H1 (cell line): Measurements from ENCODE around the gene PPARGC1A. TPM values are rescaled to one million over a fixed set of nuclear protein-coding genes. Genes with fewer than 3 reads are reported as not detected.
A peak's percentile ranks its signal among the peaks of the same experiment; 100 is the strongest.

ENCODE experiments used
- CTCF ChIA-PET: fragments of 300-600 bp; sonication (Branson Sonifier 250); formaldehyde crosslinking; loops from one replicate; lab custom pipeline; 2021; ENCODE audit not compliant: partially characterized antibody; lab: Charles Lee
- POLR2A ChIA-PET: fragments of 300-600 bp; sonication (Branson Sonifier 250); formaldehyde crosslinking; loops from one replicate; lab custom pipeline; 2021; ENCODE audit warnings: inconsistent platforms; ENCODE audit not compliant: partially characterized antibody; lab: Charles Lee
- DNase-seq, 2 experiments: peaks; one replicate each; pipeline versions ENCODE4 v3.0.0 to v3.0.0-alpha.2; 2010 to 2022; ENCODE audit warnings: low spot score in 2 of 2, low read depth in 1 of 2, mixed read lengths in 1 of 2
- FAIRE-seq: peaks from 2 replicates; lab custom pipeline; 2011; peaks lifted over from hg19 to GRCh38; lab: Jason Lieb, UNC
- H2AFZ ChIP-seq: 2 replicates; pipeline ENCODE4 v1.8.1; 2012; ENCODE audit warnings: low read length, inconsistent platforms
- H2AK5ac ChIP-seq: 2 replicates; pipeline ENCODE4 v1.6.1; 2013; ENCODE audit warnings: low read depth, low read length
- H2BK120ac ChIP-seq: replicated peaks from 2 replicates; pipeline ENCODE3; 2013; ENCODE audit warnings: low read depth, low read length, inconsistent platforms
- H2BK12ac ChIP-seq: 2 replicates; pipeline ENCODE4 v1.6.1; 2013; ENCODE audit warnings: low read depth, low read length
- H2BK15ac ChIP-seq: 2 replicates; pipeline ENCODE4 v1.6.1; 2013; ENCODE audit warnings: low read length
- H2BK20ac ChIP-seq: 2 replicates; pipeline ENCODE4 v1.6.1; 2013; ENCODE audit warnings: low read length
- H2BK5ac ChIP-seq: 2 replicates; pipeline ENCODE4 v1.6.1; 2013; ENCODE audit warnings: low read depth, low read length
- H3K14ac ChIP-seq: 2 replicates; pipeline ENCODE4 v1.6.1; 2013; ENCODE audit warnings: inconsistent platforms; ENCODE audit not compliant: insufficient read length
- H3K18ac ChIP-seq: 2 replicates; pipeline ENCODE4 v1.6.1; 2013; ENCODE audit warnings: low read length; ENCODE audit errors: extremely low read depth
- H3K23ac ChIP-seq: 2 replicates; pipeline ENCODE4 v1.6.1; 2013; ENCODE audit warnings: inconsistent platforms; ENCODE audit not compliant: insufficient read length
- H3K23me2 ChIP-seq: 2 replicates; pipeline ENCODE4 v1.6.1; 2013; ENCODE audit warnings: low read depth, low read length
- H3K27ac ChIP-seq: 2 replicates; pipeline ENCODE4 v1.6.1; 2011; ENCODE audit warnings: low read depth, low read length, inconsistent platforms
- H3K27me3 ChIP-seq, 4 experiments: replicated peaks in 1 of 4; 1 replicate in 1 of 4; 2 replicates in 3 of 4; pipeline versions ENCODE4 v1.6.1 to v1.8.1; 2011 to 2013; ENCODE audit warnings: low read length in 3 of 4, mild to moderate bottlenecking in 3 of 4, inconsistent platforms in 2 of 4, mixed read lengths in 2 of 4, moderate library complexity in 1 of 4; ENCODE audit not compliant: control insufficient read depth in 3 of 4, insufficient read depth in 3 of 4; ENCODE audit errors: extremely low read depth in 1 of 4
- H3K36me3 ChIP-seq, 4 experiments: 2 replicates each; pipeline versions ENCODE4 v1.6.1 to v1.8.1; 2011 to 2013; ENCODE audit warnings: mild to moderate bottlenecking in 4 of 4, low read length in 3 of 4, moderate library complexity in 2 of 4, control low read depth in 1 of 4, inconsistent platforms in 1 of 4; ENCODE audit not compliant: insufficient read depth in 4 of 4, control insufficient read depth in 2 of 4
- H3K4ac ChIP-seq: replicated peaks from 2 replicates; pipeline ENCODE3; 2013; ENCODE audit warnings: low read length, low read depth, mixed read lengths, inconsistent platforms; ENCODE audit not compliant: insufficient read length
- H3K4me1 ChIP-seq, 4 experiments: replicated peaks in 1 of 4; 1 replicate in 1 of 4; 2 replicates in 3 of 4; pipeline versions ENCODE4 v1.6.1 to v1.8.1; 2011 to 2013; ENCODE audit warnings: low read length in 3 of 4, inconsistent platforms in 2 of 4, mixed read lengths in 1 of 4; ENCODE audit not compliant: insufficient read depth in 4 of 4, control insufficient read depth in 3 of 4
- H3K4me2 ChIP-seq, 2 experiments: 2 replicates each; pipeline versions ENCODE4 v1.6.1 to v1.8.1; 2011 to 2013; ENCODE audit warnings: low read depth in 2 of 2, low read length in 2 of 2, control low read depth in 1 of 2, inconsistent platforms in 1 of 2, mild to moderate bottlenecking in 1 of 2; ENCODE audit not compliant: insufficient read depth in 1 of 2
- H3K4me3 ChIP-seq, 4 experiments: fragments of 200-600, 300-600 bp in 1 of 4; sonication (generic), shearing (Covaris generic), sonication (Bioruptor Twin) in 1 of 4; 2 replicates each; pipeline versions ENCODE4 v1.5.1 to v1.8.1; 2011 to 2016; ENCODE audit warnings: low read length in 4 of 4, low read depth in 3 of 4, control low read depth in 2 of 4, inconsistent platforms in 2 of 4, mild to moderate bottlenecking in 2 of 4, mixed read lengths in 1 of 4, moderate library complexity in 1 of 4; ENCODE audit not compliant: insufficient read depth in 2 of 4; ENCODE audit errors: extremely low read depth in 1 of 4
- H3K56ac ChIP-seq: replicated peaks from 2 replicates; pipeline ENCODE3; 2013; ENCODE audit warnings: low read depth, mild to moderate bottlenecking, mixed read lengths, low read length, inconsistent platforms; ENCODE audit not compliant: insufficient read length
- H3K79me1 ChIP-seq: 2 replicates; pipeline ENCODE4 v1.6.1; 2013; ENCODE audit warnings: low read depth, low read length, control low read depth
- H3K79me2 ChIP-seq, 2 experiments: 2 replicates each; pipeline versions ENCODE4 v1.6.1 to v1.8.1; 2012 to 2013; ENCODE audit warnings: low read length in 2 of 2, mild to moderate bottlenecking in 2 of 2, inconsistent platforms in 1 of 2; ENCODE audit not compliant: insufficient read depth in 2 of 2, control insufficient read depth in 1 of 2
- H3K9ac ChIP-seq, 4 experiments: replicated peaks in 1 of 4; 1 replicate in 1 of 4; 2 replicates in 3 of 4; pipeline versions ENCODE4 v1.6.1 to v1.8.1; 2011 to 2013; ENCODE audit warnings: low read depth in 3 of 4, low read length in 3 of 4, control low read depth in 2 of 4, mild to moderate bottlenecking in 2 of 4, moderate library complexity in 2 of 4, inconsistent platforms in 1 of 4; ENCODE audit errors: extremely low read depth in 1 of 4
- H3K9me3 ChIP-seq, 2 experiments: 2 replicates each; pipeline versions ENCODE4 v1.6.1 to v1.8.1; 2012 to 2013; ENCODE audit warnings: mild to moderate bottlenecking in 2 of 2, moderate library complexity in 2 of 2, control low read depth in 1 of 2, inconsistent platforms in 1 of 2, low read depth in 1 of 2, low read length in 1 of 2, mixed read lengths in 1 of 2; ENCODE audit not compliant: insufficient read depth in 2 of 2
- H4K20me1 ChIP-seq, 2 experiments: replicated peaks in 1 of 2; 2 replicates each; pipeline versions ENCODE3 to v1.8.1; 2011 to 2013; ENCODE audit warnings: inconsistent platforms in 2 of 2, low read length in 2 of 2, mild to moderate bottlenecking in 1 of 2; ENCODE audit not compliant: insufficient read depth in 2 of 2, control insufficient read depth in 1 of 2
- H4K5ac ChIP-seq: 2 replicates; pipeline ENCODE4 v1.6.1; 2013; ENCODE audit warnings: low read length, low read depth, mixed read lengths, inconsistent platforms; ENCODE audit not compliant: insufficient read length
- H4K8ac ChIP-seq: 2 replicates; pipeline ENCODE4 v1.8.0; 2013; ENCODE audit warnings: mild to moderate bottlenecking, moderate library complexity, low read length, inconsistent platforms; ENCODE audit not compliant: insufficient read depth; ENCODE audit errors: extremely low read depth
- H4K91ac ChIP-seq: replicated peaks from 2 replicates; pipeline ENCODE3; 2013; ENCODE audit warnings: low read length, mixed read lengths, inconsistent platforms; ENCODE audit not compliant: insufficient read length
- KDM1A ChIP-seq: fragments of 200-600, 300-600 bp; sonication (generic); IDR thresholded peaks from 2 replicates; pipeline ENCODE4 v1.7.1; 2016; ENCODE audit warnings: mild to moderate bottlenecking, low read length, borderline replicate concordance
- RAD21 ChIP-seq, 2 experiments: IDR thresholded peaks in 1 of 2; conservative IDR thresholded peaks in 1 of 2; 2 replicates each; pipeline ENCODE4 v1.6.1; 2011; ENCODE audit warnings: low read depth in 2 of 2, low read length in 2 of 2, improper control_type of control experiment in 1 of 2, inconsistent platforms in 1 of 2, mild to moderate bottlenecking in 1 of 2, moderate library complexity in 1 of 2
- WGBS, 2 experiments: shearing (Covaris generic) in 1 of 2; methylation state at CpG; one replicate each; pipeline versions ENCODE4 v1.1.6 to v1.1.7; 2013 to 2015; ENCODE audit warnings: low lambda C conversion rate in 2 of 2, mixed read lengths in 2 of 2, inconsistent platforms in 1 of 2, low coverage in 1 of 2, missing lambda C conversion rate in 1 of 2; ENCODE audit not compliant: insufficient replicate concordance in 2 of 2, insufficient coverage in 1 of 2, insufficient read length in 1 of 2; ENCODE audit errors: extremely low coverage in 1 of 2, missing lambda C conversion rate in 1 of 2; 5-methylcytosine and 5-hydroxymethylcytosine counted together
- polyA plus RNA-seq, 7 experiments: library from polyadenylated mRNA; depleted of rRNA in 3 of 7; stranded (reverse) in 5 of 7; unstranded in 2 of 7; fragments of >200 nt in 5 of 7; fragments of 200-250 nt in 2 of 7; gene quantifications; 1 replicate in 5 of 7; 2 replicates in 1 of 7; 4 replicates in 1 of 7; pipeline versions ENCODE4 v1.2.1 to v1.2.3, GENCODE V29; 2011 to 2013; ENCODE audit warnings: missing spikeins in 2 of 7, mixed read lengths in 2 of 7
- total RNA-seq: library from RNA; stranded (reverse); fragmentation: NEBNext Ultra II Directional; extraction: Animal tissue kit (Norgen Biotek cat#: 25700); gene quantifications from 2 replicates; pipeline ENCODE4 v1.2.1, GENCODE V29; 2021

PPARGC1A gene
- total and polyA plus RNA-seq, 2 of the 8 experiments (the other 6 are each of a cell fraction or from before 2014, with no cell fraction given) = 0.54 to 1.4 TPM

- H2AFZ ChIP-seq = no peak overlapping the region
- CTCF ChIA-PET = interaction anchor here (0.7 to 1.5 kb wide), 2 partner anchors 75 to 151 kb away, joined by 3 read pairs; no protein-coding TSS in a partner anchor
Measured at GRCh38 chr4:23857367-23857959, 32.4 kb downstream of the PPARGC1A start.

More at GRCh38 chr4:23857367-23857959, 32.4 kb downstream of the PPARGC1A start:
- no peak overlapping the region for H3K4ac ChIP-seq
- FAIRE-seq = no peak
- no peaks in the 10 kb centered on the region for H3K79me1 ChIP-seq
- H3K9ac ChIP-seq = no peak overlapping the region
- H4K20me1 ChIP-seq = no peaks in the 10 kb centered on the region
- H3K4me2 ChIP-seq = no peak overlapping the region
- no peak overlapping the region for H2AK5ac ChIP-seq
- no peak overlapping the region for H2BK120ac ChIP-seq
- no peak overlapping the region for H3K18ac ChIP-seq
- H2BK15ac ChIP-seq = no peak overlapping the region
- H4K5ac ChIP-seq = no peak overlapping the region
- no peak overlapping the region for H4K91ac ChIP-seq
- no peak overlapping the region for H2BK20ac ChIP-seq
- no peak overlapping the region for H3K56ac ChIP-seq
- WGBS, 2 experiments = 92% methylated on average over 4 of the region's 4 CpGs; no CpG with 5 or more reads in 1 of the 2 experiments
- H3K14ac ChIP-seq = no peak overlapping the region
- 0 out of 7 replicates have a peak, but pooled peaks cover 0 to 3% (median 0%) of the 10 kb centered on the region in 4 experiments for H3K4me1 ChIP-seq
- H2BK5ac ChIP-seq = no peak overlapping the region
- H4K8ac ChIP-seq = no peak overlapping the region
- no peaks in the 10 kb centered on the region for H3K36me3 ChIP-seq
- no peak overlapping the region for H2BK12ac ChIP-seq
- POLR2A ChIA-PET = no interaction called here
- no peak overlapping the region for H3K23ac ChIP-seq
- H3K27ac ChIP-seq = no peak overlapping the region
- H3K79me2 ChIP-seq = no peaks in the 10 kb centered on the region
- no peak for DNase-seq
- peak; percentile 12 to 33; a peak in 3 of 4 replicates for TF ChIP-seq RAD21 (IDR thresholded peaks at IDR 0.05 in 1 of 2, conservative IDR thresholded peaks at IDR 0.05 in 1 of 2; ENCODE audit: low read depth in 2 of 2, low read length in 2 of 2)
- no peak for TF ChIP-seq KDM1A
- TF ChIP-seq, all 59 proteins: peak for 1
- H3K9me3 ChIP-seq = 0 out of 4 replicates have a peak, but pooled peaks cover 3 to 4% of the 10 kb centered on the region in 2 experiments
- no peaks in the 10 kb centered on the region for H3K27me3 ChIP-seq
- H3K4me3 ChIP-seq = no peak overlapping the region
- no peaks in the 10 kb centered on the region for H3K23me2 ChIP-seq
